ENCODE measurements around the gene IKZF3. TPM values are rescaled to one million over a fixed set of nuclear protein-coding genes. Genes with fewer than 3 reads are reported as not detected.

IKZF3 gene
- polyA plus RNA-seq, 3 donors = 0.18 to 0.27 (median 0.21) TPM

GRCh38 chr17:39820987-39821386, 43.1 kb downstream of the IKZF3 start:
- no peak for DNase-seq (ENCODE audit: low read depth in 3 of 3, low spot score in 2 of 3)

- DNase-seq (ENCODE audit: low read depth in 3 of 3, low spot score in 2 of 3) = no peak
These were observed 43.6 kb downstream of the IKZF3 start for GRCh38 chr17:39820541-39820940.

- no peak for DNase-seq (ENCODE audit: low read depth in 3 of 3, low spot score in 2 of 3)
These were observed 45.6 kb downstream of the IKZF3 start for GRCh38 chr17:39818358-39819000.

- DNase-seq (ENCODE audit: low read depth in 3 of 3, low spot score in 2 of 3) = no peak
These were observed 47.8 kb downstream of the IKZF3 start for GRCh38 chr17:39816272-39816671.

- DNase-seq (ENCODE audit: low read depth in 3 of 3, low spot score in 2 of 3) = no peak
These were observed 49.6 kb downstream of the IKZF3 start for GRCh38 chr17:39814497-39814896.

GRCh38 chr17:39813631-39814030, 50.5 kb downstream of the IKZF3 start:
- DNase-seq (ENCODE audit: low read depth in 3 of 3, low spot score in 2 of 3) = no peak

GRCh38 chr17:39812466-39812865, 51.6 kb downstream of the IKZF3 start:
- no peak for DNase-seq (ENCODE audit: low read depth in 3 of 3, low spot score in 2 of 3)

GRCh38 chr17:39810939-39811728, 53.0 kb downstream of the IKZF3 start:
- DNase-seq (ENCODE audit: low read depth in 3 of 3, low spot score in 2 of 3) = no peak

GRCh38 chr17:39809221-39809620, 54.9 kb downstream of the IKZF3 start:
- no peak for DNase-seq (ENCODE audit: low read depth in 3 of 3, low spot score in 2 of 3)

GRCh38 chr17:39808409-39808997, 55.6 kb downstream of the IKZF3 start:
- DNase-seq (ENCODE audit: low read depth in 3 of 3, low spot score in 2 of 3) = no peak

- DNase-seq (ENCODE audit: low read depth in 3 of 3, low spot score in 2 of 3) = no peak
These were observed 59.3 kb downstream of the IKZF3 start for GRCh38 chr17:39804839-39805238.

GRCh38 chr17:39801055-39801454, 63.1 kb downstream of the IKZF3 start:
- DNase-seq (ENCODE audit: low read depth in 3 of 3, low spot score in 2 of 3) = no peak

GRCh38 chr17:39800540-39800939, 63.6 kb downstream of the IKZF3 start:
- no peak for DNase-seq (ENCODE audit: low read depth in 3 of 3, low spot score in 2 of 3)

GRCh38 chr17:39799395-39799794, 64.7 kb downstream of the IKZF3 start:
- DNase-seq (ENCODE audit: low read depth in 3 of 3, low spot score in 2 of 3) = no peak

- DNase-seq (ENCODE audit: low read depth in 3 of 3, low spot score in 2 of 3) = no peak
These were observed 69.7 kb downstream of the IKZF3 start for GRCh38 chr17:39794249-39794970.

- no peak for DNase-seq (ENCODE audit: low read depth in 3 of 3, low spot score in 2 of 3)
These were observed 70.7 kb downstream of the IKZF3 start for GRCh38 chr17:39793301-39793872.

- DNase-seq (ENCODE audit: low read depth in 3 of 3, low spot score in 2 of 3) = no peak
These were observed 71.4 kb downstream of the IKZF3 start for GRCh38 chr17:39792526-39793221.

GRCh38 chr17:39791111-39791992, 72.8 kb downstream of the IKZF3 start:
- DNase-seq (ENCODE audit: low read depth in 3 of 3, low spot score in 2 of 3) = no peak

- DNase-seq (ENCODE audit: low read depth in 3 of 3, low spot score in 2 of 3) = no peak
These were observed 76.2 kb downstream of the IKZF3 start for GRCh38 chr17:39787743-39788484.
